HG03095 (cell line): ENCODE measurements around the gene STRADB.
A peak's percentile ranks its signal among the peaks of the same experiment; 100 is the strongest.
"Not testable (repeated sequence)": the region's sequence is repeated elsewhere in the genome, so short reads cannot be mapped to it uniquely, and the experiment has no call there.

Experiments used
- ATAC-seq: cut with Tn5 transposase; IDR thresholded peaks from one replicate; pipeline ENCODE4 v1.9.1; 2021; ENCODE audit warnings: moderate library complexity; ENCODE audit not compliant: unreplicated experiment

The STRADB gene, protein sequence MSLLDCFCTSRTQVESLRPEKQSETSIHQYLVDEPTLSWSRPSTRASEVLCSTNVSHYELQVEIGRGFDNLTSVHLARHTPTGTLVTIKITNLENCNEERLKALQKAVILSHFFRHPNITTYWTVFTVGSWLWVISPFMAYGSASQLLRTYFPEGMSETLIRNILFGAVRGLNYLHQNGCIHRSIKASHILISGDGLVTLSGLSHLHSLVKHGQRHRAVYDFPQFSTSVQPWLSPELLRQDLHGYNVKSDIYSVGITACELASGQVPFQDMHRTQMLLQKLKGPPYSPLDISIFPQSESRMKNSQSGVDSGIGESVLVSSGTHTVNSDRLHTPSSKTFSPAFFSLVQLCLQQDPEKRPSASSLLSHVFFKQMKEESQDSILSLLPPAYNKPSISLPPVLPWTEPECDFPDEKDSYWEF

DNA sequence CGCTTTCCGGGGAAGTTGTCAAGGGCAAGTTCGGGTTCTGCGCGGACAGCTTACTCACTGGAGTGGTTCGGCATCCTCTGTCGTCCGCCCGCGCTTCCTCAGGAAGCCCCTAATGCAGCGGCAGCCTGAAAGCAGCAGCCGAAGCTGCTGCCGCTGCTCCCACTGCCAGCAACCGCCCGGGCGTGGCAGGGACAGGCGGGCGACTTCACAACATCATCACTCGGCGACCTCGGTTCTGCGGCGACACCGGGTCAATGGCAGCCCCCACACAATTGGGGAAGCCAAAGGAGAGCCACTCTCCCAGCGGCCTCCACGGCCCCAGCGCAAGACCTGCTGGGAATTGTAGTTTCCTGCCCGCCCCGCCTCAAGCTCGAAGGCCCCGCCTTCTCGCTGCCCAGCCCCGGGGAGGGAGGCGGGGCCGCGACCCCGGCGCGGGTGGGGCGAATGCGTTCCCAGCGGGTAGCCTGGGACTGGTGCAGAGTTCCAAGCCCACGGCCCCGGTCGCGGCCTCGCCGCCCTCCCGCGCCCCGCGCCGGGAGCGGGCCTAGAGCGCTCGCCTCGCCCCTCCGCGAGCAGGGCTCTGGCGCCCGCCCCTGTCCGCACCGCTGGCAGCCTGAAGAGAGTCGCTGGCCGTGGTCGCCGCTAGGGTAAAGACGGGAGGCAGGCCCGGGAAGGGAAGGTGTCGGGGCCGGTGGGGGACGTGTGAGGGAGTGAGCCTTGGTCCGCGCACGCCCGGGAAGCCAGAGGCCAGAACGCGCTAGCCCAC, at the start of gene STRADB, which contains the start of gene TRAK2:
Gene STRADB, plus strand, starts transcription at position 449 of the 766 bp plus-strand sequence. CDS start 3,101 bp downstream, outside the sequence.
Gene TRAK2, minus strand, starts transcription at position 167 of the 766 bp plus-strand sequence. CDS start 30,951 bp downstream, outside the sequence.
- peak; percentile 96 for ATAC-seq

DNA sequence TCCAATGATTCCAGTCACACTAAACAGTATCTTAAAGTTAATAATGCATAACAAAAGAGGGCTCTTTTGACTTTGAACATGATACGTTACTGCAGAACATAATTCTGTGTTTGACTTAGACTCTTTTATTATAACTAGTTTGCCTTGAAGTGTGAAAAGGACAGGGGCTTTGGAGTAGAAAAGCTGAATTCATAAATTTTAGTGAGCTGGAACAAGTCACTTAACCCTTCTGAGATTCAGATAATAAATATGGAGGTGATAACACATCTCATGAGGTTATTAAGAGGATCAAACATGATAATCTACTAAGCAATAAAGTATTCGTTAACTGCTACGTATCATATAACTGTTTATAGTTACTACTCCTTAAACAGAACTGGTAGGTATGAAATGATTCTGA, 49.7 kb upstream of the STRADB start:
- ATAC-seq = no peak

DNA sequence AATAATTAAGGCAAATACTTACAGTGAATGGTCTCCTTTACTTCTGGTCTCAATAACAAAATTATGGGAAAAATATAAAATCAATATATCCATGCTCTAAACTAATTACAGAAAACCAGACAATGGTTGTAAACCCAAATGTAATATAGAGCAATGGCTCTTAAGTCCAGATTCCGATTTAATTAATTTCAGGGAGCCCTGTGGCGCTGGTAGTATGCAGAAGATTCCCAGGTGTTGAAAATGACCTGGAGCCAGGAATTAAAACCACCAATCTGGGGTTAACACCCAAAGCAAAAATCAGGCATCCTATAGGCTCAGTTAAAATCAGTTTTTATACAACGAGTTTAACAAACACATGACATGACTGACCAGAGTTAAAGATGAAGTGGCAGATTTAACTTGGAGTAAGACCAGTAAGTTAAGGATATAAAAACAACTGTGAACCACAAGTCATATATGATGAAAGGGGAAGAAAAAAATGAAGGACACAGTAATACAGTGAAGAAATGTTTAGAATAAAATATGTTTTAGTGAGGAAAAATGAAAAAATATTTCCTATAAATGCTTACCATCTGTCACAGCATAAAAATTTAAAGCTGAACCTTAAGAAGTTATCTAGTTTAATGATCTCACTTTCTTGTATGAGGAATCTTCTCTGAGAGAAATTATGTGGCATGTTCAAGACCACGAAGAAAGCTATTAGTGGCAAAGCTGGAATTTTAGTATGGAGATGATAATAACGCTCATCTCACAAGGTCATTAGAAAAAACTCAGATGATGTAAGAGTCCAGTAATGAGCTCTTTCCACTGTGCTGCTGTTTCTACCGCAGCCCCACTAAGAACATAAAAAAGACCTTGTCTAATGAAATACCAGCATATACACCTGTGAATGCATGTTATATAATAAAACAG, 48.6 kb upstream of the STRADB start:
- ATAC-seq = no peak

DNA sequence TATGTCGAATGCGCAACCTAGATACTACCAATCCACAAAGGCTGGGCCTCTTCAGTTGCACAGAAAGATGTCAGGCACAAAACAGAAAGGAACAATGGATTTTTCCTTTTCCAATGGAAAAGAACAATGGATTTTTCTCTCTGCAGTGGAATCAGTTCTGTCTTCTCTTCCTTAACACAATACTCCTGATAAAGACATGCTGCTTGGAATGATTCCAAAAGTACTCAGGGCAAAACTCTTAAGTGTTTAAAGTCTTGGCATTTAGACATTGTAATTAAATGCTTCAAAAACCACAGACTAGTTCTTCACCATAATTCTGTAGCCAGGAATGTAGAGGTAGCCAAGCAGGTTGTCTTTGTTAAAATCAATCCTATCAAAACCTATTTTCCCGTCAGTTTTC, 47.7 kb upstream of the STRADB start:
- no peak for ATAC-seq

DNA sequence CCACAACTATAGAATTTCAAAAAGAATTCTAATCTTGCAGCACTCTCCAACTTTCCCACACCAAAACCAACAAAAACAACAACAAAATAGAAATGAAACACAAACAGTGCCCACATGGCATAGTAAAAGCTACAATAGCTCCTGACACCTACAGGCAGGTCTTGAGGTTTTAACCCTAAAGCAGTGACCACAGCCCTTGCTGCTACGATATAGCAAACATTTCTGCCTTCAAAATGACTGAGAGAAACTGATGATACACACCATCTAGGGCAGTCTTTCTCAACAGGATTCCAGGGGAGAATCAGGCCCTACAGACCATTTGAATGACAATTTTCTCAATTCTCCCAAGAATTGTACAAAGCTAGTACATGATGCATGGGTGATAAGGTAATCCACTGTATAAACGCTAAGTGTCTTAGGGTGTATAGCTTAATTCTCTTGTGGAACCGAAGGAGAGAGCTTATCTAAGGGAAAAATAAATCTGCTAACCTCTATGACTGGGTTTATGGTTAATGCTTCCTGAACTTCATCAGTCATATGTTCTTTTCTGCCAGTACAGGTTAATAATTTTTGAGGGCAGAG, 46.8 kb upstream of the STRADB start:
- no peak for ATAC-seq

DNA sequence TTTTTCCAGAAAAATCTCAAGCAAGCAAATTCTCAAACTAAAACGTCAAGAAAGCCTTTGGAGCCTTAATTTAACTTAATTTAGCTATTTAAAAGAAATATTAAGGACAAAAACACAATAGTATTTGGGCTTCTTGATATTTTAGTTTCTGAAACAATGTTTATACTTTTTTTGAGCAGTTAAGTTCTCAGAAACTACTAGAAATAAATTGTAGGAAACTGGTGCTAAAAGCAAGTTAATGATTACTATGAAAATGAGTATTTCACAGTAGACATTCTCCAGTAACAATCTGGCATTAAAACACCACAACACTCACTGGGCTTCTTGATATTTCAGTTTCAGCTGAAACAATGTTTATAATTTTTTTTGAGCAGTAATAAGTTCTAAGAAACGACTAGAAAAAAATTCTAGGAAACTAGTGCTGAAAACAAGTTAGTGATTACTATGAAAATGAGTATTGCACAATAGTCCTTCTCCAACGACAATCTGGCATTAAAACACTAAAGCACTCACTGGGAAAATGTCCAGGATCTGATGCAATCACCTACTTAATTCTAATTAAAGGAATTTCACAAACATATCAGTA, 45.4 kb upstream of the STRADB start:
- ATAC-seq = no peak

DNA sequence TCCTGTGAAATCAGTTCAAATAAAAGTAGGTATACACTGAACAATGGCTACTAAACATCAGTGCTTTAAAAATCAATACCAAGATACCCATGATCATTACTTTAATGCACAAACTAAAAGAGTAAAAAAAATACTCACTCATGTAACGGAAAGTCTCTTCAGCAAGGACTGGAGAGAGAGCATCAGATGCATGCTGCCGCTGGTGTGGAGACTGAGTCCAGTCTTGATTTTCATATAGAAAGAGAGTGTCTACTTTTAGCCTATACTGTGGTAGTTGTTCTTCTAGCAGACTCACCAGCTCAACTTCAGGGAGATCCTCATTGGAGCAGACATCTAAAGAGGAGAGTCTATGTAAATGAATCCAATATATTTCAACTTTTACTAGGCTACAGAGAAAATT, 44.3 kb upstream of the STRADB start:
- no peak for ATAC-seq

DNA sequence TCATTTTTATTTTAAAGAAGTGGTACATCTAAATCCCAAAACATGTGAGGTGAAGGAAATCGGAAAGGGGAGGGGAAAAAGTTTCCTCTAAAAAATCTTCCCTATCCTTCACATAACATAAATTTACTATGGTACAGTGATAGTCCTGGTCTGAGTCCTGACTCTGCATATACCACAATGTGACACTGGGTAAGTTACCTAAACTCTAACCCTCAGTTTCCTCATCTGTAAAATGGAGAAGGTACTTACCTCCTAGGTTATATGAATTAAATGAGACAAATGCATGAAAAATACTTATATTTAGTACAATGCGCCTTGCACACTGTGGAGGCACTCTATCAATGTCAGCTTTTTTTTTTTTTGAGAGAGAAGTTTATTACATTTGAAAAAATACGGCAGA, 42.6 kb upstream of the STRADB start:
- ATAC-seq = no peak

DNA sequence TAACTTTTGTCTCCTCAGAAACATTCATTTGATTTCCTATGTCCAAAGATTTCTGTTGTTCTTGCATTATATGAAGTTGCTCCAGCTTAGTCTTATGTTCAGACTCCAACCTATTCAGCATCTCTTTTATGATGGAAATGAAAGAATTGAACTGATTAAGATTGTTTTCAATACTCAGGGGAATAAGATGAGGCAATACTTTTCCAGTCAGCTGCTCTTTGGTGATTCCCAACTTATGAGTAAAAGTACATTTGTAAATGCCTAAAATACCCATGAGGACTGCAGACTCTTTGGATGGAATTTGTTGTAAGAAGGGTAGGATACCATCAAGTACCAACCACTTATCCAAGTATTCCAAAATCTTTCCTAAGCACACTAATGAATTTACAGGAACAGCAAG, 40.1 kb upstream of the STRADB start:
- ATAC-seq = no peak

DNA sequence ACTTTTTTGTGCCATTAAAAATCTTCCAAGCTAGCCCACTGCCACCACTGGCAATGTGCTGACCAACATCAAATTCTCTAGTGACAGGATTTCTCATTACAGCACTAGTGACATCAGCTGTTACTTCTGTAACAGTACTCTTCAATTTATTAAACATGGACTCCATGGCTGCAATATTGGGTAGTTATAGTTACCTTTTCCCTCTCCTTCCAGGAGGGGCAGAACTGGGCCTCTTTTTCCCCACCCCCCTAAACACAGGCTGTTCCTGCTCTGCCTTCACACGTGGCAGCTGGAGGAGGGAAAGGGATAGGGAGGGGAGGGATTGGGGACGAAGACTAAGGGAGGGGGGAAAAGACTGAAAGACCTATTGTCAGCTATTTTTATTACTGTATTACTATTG, 38.4 kb upstream of the STRADB start:
- ATAC-seq = no peak

DNA sequence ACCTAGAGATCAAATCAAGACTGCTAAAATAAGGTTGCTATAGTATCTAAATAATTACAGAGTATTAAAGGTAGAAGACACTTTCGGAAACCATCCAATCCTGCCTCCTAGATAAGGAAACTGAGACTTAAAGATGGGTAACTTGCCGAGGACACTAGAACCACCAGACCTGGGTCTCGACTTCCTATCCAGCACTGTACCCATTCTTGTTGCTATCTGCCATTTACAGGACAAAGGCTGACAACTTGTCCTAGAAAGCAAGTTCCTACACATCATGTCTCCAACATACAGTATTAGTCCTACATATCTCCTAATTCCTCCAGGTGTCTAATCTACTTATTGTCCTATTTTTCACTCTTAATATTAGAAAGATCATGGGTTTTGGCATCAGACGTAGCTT, 38.0 kb upstream of the STRADB start:
- no peak for ATAC-seq

DNA sequence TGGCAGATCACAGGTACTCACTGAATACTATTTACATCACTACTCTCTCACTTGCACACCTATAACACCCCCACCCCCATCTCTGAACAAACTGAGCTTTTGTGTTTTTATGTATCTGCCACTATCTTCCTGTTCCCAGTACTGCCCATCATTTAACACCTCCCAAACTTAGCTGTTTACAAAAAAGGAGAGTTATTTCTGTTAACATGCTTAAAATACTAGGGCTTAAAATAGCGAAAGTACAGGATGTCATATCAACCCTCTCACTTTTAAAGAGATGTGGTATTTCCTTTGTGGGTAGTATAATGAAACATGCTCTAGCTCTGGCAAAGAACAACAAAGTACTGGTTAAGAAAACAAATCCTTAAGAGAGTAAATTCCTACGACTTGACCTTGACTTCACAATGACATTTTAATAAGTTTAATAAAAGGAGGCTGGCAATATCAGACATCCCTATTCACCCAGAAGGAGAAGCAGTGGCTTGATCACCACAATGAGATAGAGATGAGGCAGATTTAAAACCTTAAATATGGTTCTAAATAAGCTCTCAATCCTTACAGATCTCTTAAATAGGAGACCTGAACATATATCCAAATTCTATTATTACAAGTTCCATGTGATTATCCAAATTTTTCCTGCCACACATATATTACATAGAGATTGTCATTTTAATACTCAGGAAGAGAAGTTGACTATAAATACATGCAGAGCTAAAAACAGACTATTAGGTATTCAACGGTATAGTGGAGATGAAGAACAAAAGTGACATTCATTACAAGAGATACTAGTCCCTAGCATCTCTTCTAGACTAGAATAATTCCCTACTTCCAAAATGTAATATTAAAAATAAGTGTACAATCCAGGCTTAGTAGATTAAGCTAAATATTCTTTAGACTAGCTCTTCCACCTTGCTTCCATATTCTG, 37.2 kb upstream of the STRADB start:
- peak; percentile 86 for ATAC-seq

DNA sequence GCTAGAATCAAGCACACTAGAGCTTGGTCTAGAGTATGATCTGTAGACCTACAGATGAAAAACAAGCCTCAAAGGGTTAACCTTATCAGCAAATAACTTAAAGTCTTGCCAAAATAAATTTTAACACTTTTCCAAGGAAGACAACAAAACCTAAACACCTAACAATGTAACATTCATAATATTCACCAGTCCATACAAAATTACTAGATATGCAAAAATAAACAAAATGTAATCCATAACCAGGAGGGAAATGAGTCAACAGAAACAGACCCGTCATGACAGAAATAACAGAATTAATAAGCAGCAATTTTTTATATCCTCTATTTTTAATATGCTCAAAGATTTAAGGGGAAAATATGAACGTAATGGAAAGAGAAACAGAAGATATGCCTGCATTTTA, 36.4 kb upstream of the STRADB start:
- no peak for ATAC-seq

DNA sequence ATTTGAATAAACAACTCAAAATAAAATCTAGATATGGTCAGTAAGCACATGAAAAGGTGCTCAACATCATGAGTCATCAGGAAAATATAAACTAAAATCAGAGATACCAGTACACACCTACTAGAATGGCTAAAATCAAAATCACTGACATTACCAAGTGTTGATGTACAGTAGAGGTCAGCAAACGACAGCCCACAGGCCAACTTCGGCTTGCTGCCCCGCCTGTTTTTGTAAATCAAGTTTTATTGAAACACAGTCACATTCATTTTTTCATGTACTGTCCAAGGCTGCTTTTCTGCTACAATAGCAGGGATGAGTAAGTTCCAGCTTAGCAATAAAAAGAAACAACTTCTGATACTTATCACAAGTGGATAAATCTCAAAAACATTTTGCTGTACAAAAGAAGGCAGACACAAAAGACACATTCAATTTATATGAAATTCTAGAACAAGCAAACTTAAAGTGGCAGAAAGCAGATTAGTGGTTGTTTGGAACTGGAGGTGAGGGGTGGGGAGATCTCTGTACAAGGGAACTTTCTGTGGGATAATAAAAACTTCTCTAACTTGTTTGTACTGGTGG, 32.4 kb upstream of the STRADB start:
- ATAC-seq = no peak

DNA sequence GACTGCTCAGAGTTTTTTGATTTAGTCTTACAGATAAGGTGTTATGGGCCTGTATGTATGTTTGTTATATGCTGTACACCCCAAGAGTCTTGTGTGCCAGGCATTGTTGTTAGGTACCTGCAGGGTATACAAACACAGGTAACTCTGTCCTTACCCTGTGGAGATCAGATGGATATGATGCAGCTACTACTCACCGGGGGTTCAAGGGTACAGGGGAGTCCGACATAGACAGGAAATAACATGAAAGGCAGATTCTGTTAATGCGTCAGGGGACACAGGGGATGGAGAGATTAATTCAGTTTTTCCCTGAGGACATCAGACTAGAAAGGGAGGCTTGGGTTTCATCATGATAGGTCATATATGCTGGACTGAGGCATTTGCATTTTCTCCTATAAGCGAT, 31.6 kb upstream of the STRADB start:
- ATAC-seq = no peak

DNA sequence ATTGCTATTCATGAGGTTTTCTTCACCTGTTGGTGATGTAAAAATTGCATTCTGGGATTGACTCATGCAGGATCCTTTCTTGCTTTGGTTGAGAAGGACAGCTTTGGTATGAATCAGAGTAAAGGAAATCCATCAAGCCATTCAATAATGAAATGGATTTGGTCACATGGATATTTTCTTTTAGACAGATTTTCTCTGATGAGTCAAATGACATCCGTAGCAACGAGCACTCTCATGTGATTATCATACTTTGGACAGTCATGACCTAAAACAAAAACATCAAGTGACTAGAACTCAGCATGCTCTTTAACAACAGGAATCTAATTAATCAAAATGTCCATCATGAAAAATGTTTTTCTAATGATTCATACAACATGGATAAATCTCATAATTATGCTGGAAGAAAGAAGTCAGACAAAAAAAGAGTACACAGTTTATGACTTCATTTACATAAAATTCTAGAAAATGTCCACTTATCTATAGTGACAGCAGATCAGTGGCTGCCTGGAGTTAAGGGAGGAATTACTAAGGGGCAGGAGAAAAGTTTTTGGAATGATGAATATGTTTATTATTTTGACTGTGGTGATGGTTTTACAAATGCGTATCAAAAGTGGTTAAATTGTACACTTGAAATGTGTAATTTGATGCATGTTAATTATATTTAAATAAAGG, 31.0 kb upstream of the STRADB start:
- no peak for ATAC-seq

DNA sequence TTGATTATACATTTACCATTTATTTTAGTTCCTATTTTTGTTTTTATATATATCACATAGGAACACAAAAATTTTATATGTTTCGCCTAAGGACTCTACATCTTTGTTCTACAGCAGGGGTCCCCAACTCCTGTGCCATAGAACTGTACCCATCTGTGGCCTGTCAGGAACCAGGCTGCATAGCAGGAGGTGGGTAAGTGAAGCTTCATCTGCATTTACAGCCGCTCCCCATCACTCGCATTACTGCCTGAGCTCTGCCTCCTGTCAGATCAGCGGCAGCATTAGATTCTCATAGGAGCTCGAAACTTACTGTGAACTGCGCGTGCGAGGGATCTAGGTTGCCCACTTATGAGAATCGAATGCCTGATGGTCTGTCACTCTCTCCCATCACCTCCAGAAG, 25.6 kb upstream of the STRADB start:
- no peak for ATAC-seq

DNA sequence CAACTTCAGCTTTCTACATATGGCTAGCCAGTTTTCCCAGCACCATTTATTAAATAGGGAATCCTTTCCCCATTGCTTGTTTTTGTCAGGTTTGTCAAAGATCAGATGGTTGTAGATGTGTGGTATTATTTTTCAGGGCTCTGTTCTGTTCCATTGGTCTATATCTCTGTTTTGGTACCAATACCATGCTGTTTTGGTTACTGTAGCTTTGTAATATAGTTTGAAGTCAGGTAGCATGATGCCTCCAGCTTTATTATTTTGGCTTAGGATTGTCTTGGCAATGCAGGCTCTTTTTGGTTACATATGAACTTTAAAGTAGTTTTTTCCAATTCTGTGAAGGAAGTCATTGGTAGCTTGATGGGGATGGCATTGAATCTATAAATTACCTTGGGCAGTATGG, 23.2 kb upstream of the STRADB start:
- not testable (repeated sequence) for ATAC-seq
